Measurements from ENCODE around the gene EGFLAM.

EGFLAM gene

GRCh38 chr5:38453921-38454320 lies 195.6 kb downstream of the EGFLAM start:
- DNase-seq: no peak

- DNase-seq: no peak
Measured at GRCh38 chr5:38455796-38456330, 197.5 kb downstream of the EGFLAM start.

- no peak for DNase-seq
Measured at GRCh38 chr5:38456657-38457399, 198.5 kb downstream of the EGFLAM start.

DNA sequence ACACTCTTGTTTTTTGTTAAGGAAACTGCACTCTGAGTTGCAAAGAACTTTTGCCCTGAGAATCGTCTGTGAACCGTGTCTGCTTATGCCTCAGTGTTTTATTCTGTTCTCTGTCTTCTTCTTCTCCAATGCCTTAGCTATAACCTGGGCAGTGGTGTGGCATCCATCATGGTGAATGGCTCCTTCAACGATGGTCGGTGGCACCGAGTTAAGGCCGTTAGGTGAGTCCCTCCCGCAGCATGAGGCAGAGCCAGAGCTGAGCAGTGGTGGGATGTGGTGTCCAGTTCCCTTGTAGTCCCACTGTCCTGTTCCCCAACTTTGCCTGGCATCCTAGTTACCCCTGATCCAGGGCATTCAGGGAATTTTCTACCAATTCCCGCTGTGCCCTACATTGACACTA lies 199.8 kb downstream of the EGFLAM start:
- no peak for DNase-seq

DNA sequence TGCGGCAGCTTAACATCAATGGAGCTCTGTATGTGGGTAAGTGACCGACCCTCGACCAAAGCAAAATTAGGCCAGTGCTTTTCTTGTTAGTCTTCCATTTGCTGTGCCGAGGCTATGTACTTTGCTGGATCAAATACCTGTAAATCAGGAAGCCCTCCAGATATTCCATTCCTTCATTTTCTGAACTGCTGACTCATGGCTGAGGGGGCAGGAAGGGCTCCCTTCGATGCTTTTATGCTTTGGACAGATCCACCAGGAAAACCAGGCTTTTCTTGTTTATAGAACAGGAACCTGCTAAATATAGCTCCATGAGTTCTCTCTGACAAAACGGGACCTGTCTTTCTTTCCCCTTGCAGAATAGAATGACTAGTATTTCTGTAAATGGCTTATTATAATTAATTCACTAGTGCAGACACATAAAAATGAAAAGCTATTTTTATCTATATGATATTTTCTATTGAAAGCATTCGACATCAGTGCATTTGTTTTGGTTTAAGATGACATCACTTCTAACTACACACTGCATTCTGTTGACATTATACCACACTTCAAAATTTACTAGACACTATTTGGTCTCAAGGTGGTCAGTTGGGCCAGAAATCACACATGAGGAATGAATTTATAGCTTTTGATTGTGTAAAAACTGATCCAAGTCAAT lies 204.7 kb downstream of the EGFLAM start:
- DNase-seq: no peak

DNA sequence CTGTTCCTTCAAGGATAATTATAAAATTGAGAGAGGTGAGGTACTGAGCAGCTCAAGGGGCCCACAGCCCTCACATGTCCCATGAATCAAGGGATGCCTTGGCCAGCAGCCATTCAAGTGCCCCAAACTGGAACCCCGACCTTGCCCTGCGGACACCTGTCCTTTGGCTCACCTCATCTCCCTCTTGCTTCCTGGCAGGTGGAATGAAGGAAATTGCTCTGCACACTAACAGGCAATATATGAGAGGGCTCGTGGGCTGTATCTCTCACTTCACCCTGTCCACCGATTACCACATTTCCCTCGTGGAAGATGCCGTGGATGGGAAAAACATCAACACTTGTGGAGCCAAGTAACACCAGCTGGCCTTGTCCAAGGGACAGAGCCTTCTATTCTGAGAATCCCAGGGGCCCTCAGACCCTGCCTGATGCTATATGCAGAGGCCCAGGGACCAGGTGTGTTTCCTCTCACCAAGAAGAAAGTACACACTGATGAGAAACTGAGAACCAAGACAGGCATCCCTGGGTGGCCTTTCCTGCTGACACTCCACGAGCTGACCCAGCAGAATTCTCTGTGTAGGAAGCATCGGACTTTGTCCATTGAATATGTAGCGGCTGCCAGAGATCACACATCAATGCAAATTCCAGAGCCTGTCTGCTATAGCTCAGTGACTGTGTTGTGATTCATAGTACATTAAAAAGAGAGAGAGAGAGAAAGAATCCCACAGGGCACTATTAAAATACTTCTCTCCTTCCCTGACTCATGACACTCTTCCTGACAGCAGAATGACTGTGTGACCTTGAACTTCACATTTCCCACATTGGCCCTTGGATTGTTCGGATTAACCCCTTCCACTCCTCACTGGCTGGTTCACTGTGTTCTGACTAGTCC lies 205.5 kb downstream of the EGFLAM start:
- DNase-seq: no peak

DNA sequence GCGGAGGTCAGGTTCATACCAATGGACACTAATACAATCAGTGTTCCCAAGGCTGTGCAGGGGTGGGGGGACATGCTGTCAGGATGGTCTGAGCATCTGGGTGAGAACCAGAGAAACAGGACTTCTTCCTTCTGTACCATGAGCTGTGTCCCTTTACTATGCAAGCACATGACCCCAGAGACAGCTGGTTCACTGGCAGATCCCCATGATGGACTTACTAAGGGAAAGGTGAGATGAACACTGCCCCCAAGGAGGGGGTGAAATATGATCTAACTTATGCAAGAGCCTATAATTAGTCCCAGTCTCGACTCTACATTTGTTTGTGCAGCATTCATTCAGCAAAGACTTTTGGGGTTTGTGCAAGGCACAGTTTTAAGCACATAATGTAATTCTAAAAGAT lies 206.7 kb downstream of the EGFLAM start:
- DNase-seq: no peak

GRCh38 chr5:38465702-38466423 lies 207.5 kb downstream of the EGFLAM start:
- no peak for DNase-seq

- DNase-seq: no peak
Measured at GRCh38 chr5:38466424-38467189, 208.2 kb downstream of the EGFLAM start.

- DNase-seq: no peak
Measured at GRCh38 chr5:38467353-38468040, 209.1 kb downstream of the EGFLAM start.

DNA sequence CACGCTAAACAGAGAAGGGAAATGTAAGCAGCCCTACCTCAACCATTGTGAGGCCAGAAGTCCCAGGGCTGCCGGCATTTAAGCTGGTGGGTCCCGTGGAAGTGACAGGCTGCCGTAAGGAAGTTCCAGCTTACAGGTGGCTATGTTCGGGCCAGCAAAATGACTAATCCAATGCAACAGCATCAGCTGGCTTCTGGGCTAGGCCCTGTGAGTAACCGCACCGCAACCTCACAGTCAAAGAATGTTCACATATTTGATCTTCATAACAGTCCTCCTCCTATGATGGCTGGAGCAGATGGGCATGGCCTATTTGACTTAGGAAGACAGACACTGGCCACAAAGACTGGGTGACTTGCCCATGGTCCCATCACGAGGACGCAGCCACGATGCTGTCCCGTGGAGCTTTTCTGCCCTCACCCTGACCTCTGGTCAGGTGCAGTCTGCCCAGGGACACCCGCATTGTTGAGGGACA lies 209.9 kb downstream of the EGFLAM start:
- no peak for DNase-seq

DNA sequence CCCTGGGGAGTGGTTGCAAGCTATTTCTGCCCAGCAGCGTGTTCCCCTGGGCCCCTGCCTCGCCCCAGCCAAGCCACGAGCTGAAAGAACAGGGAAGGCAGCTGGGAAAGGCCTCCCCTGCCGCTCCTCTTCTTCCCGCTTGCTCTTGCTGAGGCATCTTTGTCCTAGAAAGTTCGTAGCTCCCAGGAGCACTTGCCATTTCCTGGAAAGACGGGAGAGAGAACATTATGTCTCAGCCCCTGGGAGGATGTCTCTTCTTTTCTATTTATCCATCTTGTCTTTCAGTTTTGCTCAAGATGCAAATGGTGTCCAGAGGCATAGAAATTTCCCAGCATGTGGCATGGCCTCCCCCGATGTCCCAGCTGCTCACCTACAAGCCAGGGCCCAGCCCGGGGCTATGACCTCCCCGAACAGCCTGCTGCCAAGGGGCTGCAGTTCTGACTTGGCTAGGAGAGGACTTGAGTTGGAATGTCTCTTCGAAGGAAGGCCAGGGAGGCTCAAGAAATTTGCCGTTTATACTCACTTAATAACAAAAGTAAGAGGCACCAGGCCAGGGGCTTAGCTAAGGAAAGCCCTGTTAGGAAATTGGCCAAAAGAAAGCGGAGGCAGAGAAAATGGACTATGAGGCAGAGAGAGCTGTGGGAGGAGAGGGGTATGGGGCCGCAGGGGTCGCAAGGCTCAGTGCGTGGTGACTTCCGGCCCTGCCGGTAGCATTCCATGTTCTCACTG lies 210.8 kb downstream of the EGFLAM start:
- DNase-seq: no peak

- DNase-seq: no peak
Measured at GRCh38 chr5:38469707-38470267, 211.4 kb downstream of the EGFLAM start.

GRCh38 chr5:38471709-38472108 lies 213.3 kb downstream of the EGFLAM start:
- no peak for DNase-seq

GRCh38 chr5:38472541-38472940 lies 214.2 kb downstream of the EGFLAM start:
- no peak for DNase-seq

DNA sequence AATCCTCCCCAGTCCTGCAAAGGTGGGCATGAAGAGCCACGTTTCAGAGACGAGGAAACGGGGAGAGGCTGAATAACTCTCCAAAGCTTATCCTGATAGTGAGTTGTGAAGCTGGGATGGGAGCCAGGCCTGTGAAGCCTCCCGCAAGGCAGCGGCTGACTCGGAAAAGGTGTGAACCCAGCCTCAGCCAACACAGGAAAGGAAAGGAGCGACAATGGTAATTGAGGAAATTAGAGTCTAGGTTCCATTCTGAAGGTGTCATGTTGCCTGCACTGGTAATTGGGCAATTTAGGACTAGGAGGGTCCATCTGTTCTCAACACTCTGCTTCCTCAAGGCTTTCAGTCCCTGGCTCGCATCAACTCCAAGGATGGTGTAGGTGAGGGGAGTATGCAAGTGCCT lies 214.6 kb downstream of the EGFLAM start:
- no peak for DNase-seq

DNA sequence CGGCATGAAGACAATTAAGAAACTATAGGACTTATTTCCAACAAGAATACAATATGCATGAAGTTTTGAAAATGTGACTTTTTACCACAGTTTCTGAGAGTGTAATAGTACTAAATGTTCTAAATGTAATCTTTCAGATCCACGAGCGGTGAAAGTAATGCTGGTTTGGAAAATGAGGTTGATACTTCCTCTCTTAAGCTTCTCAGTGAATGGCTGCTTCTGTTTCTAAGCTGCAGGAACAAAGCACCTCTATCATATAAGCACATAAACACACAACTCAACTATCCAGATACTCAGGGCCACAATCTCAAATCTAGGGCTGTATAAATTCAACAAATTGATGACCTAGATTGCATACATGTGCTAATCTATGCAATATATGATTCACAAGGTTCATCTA lies 219.8 kb downstream of the EGFLAM start:
- DNase-seq: no peak

DNA sequence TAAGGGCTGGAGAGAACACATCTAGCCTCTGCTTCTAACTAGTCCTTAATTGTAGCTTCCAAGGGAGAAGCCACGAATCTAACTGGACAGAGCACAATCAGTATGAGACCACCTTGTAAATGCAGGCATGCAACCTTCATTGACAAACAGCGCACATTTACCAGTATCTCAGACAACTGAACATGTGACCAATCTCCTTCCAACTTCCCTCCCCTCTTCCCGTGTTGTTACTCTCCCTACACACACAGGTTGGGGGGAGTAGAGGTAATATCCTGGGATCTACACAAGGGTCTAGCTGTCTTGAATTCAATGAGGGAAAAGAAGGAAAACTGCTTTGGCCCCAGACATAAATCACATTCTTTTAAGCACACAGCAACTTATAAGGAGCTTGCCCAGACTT lies 220.5 kb downstream of the EGFLAM start:
- DNase-seq: no peak

DNA sequence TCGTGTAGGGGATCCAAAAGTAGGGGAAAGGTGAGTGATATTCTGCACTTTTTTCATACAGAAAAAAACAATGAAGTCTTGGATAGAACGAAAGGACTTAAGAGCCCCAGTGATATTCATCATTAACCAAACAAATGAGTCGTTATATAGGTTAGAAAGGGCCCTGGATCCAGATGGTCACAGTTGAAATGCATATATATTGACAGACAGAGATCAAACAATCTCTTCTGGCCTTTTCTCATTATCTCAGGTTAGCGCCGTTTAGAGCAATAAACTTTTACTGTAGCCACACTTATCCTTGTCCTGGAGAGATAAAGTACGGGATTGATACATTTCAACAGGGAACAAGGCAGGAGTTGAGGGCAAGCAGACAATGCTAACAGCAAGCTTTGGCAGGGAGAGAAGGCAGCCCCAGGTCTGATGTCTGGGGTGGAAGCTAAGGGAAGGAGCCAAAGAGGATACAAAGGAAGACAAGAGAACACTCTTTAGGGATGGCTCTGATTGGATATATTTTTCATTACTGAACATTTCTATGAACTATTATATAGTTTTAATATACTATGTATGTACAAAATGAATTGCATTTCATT lies 221.1 kb downstream of the EGFLAM start:
- no peak for DNase-seq

All from activated CD4-positive, alpha-beta T cell treated with anti-CD3 and anti-CD28 coated beads, Interleukin-10, Interleukin-2, amounts not matched to agents 100 ng/mL and 50 ng/mL, durations not matched to agents 16 hours and 8 hours (primary cell).